H1 (cell line): Measurements from ENCODE around the gene RTF1. TPM values are rescaled to one million over a fixed set of nuclear protein-coding genes. Genes with fewer than 3 reads are reported as not detected.

ENCODE experiments used
- CTCF ChIA-PET: fragments of 300-600 bp; sonication (Branson Sonifier 250); formaldehyde crosslinking; loops from one replicate; lab custom pipeline; 2021; ENCODE audit not compliant: partially characterized antibody; lab: Charles Lee
- POLR2A ChIA-PET: fragments of 300-600 bp; sonication (Branson Sonifier 250); formaldehyde crosslinking; loops from one replicate; lab custom pipeline; 2021; ENCODE audit warnings: inconsistent platforms; ENCODE audit not compliant: partially characterized antibody; lab: Charles Lee
- DNase-seq, 2 experiments: peaks; one replicate each; pipeline versions ENCODE4 v3.0.0 to v3.0.0-alpha.2; 2010 to 2022; ENCODE audit warnings: low spot score in 2 of 2, low read depth in 1 of 2, mixed read lengths in 1 of 2
- FAIRE-seq: peaks from 2 replicates; lab custom pipeline; 2011; peaks lifted over from hg19 to GRCh38; lab: Jason Lieb, UNC
- H2AFZ ChIP-seq: 2 replicates; pipeline ENCODE4 v1.8.1; 2012; ENCODE audit warnings: low read length, inconsistent platforms
- H2AK5ac ChIP-seq: 2 replicates; pipeline ENCODE4 v1.6.1; 2013; ENCODE audit warnings: low read depth, low read length
- H2BK120ac ChIP-seq: replicated peaks from 2 replicates; pipeline ENCODE3; 2013; ENCODE audit warnings: low read depth, low read length, inconsistent platforms
- H2BK12ac ChIP-seq: 2 replicates; pipeline ENCODE4 v1.6.1; 2013; ENCODE audit warnings: low read depth, low read length
- H2BK15ac ChIP-seq: 2 replicates; pipeline ENCODE4 v1.6.1; 2013; ENCODE audit warnings: low read length
- H2BK20ac ChIP-seq: 2 replicates; pipeline ENCODE4 v1.6.1; 2013; ENCODE audit warnings: low read length
- H2BK5ac ChIP-seq: 2 replicates; pipeline ENCODE4 v1.6.1; 2013; ENCODE audit warnings: low read depth, low read length
- H3K14ac ChIP-seq: 2 replicates; pipeline ENCODE4 v1.6.1; 2013; ENCODE audit warnings: inconsistent platforms; ENCODE audit not compliant: insufficient read length
- H3K18ac ChIP-seq: 2 replicates; pipeline ENCODE4 v1.6.1; 2013; ENCODE audit warnings: low read length; ENCODE audit errors: extremely low read depth
- H3K23ac ChIP-seq: 2 replicates; pipeline ENCODE4 v1.6.1; 2013; ENCODE audit warnings: inconsistent platforms; ENCODE audit not compliant: insufficient read length
- H3K23me2 ChIP-seq: 2 replicates; pipeline ENCODE4 v1.6.1; 2013; ENCODE audit warnings: low read depth, low read length
- H3K27ac ChIP-seq: 2 replicates; pipeline ENCODE4 v1.6.1; 2011; ENCODE audit warnings: low read depth, low read length, inconsistent platforms
- H3K27me3 ChIP-seq, 4 experiments: replicated peaks in 1 of 4; 1 replicate in 1 of 4; 2 replicates in 3 of 4; pipeline versions ENCODE4 v1.6.1 to v1.8.1; 2011 to 2013; ENCODE audit warnings: low read length in 3 of 4, mild to moderate bottlenecking in 3 of 4, inconsistent platforms in 2 of 4, mixed read lengths in 2 of 4, moderate library complexity in 1 of 4; ENCODE audit not compliant: control insufficient read depth in 3 of 4, insufficient read depth in 3 of 4; ENCODE audit errors: extremely low read depth in 1 of 4
- H3K36me3 ChIP-seq, 4 experiments: 2 replicates each; pipeline versions ENCODE4 v1.6.1 to v1.8.1; 2011 to 2013; ENCODE audit warnings: mild to moderate bottlenecking in 4 of 4, low read length in 3 of 4, moderate library complexity in 2 of 4, control low read depth in 1 of 4, inconsistent platforms in 1 of 4; ENCODE audit not compliant: insufficient read depth in 4 of 4, control insufficient read depth in 2 of 4
- H3K4ac ChIP-seq: replicated peaks from 2 replicates; pipeline ENCODE3; 2013; ENCODE audit warnings: low read length, low read depth, mixed read lengths, inconsistent platforms; ENCODE audit not compliant: insufficient read length
- H3K4me1 ChIP-seq, 4 experiments: replicated peaks in 1 of 4; 1 replicate in 1 of 4; 2 replicates in 3 of 4; pipeline versions ENCODE4 v1.6.1 to v1.8.1; 2011 to 2013; ENCODE audit warnings: low read length in 3 of 4, inconsistent platforms in 2 of 4, mixed read lengths in 1 of 4; ENCODE audit not compliant: insufficient read depth in 4 of 4, control insufficient read depth in 3 of 4
- H3K4me2 ChIP-seq, 2 experiments: 2 replicates each; pipeline versions ENCODE4 v1.6.1 to v1.8.1; 2011 to 2013; ENCODE audit warnings: low read depth in 2 of 2, low read length in 2 of 2, control low read depth in 1 of 2, inconsistent platforms in 1 of 2, mild to moderate bottlenecking in 1 of 2; ENCODE audit not compliant: insufficient read depth in 1 of 2
- H3K4me3 ChIP-seq, 4 experiments: fragments of 200-600, 300-600 bp in 1 of 4; sonication (generic), shearing (Covaris generic), sonication (Bioruptor Twin) in 1 of 4; 2 replicates each; pipeline versions ENCODE4 v1.5.1 to v1.8.1; 2011 to 2016; ENCODE audit warnings: low read length in 4 of 4, low read depth in 3 of 4, control low read depth in 2 of 4, inconsistent platforms in 2 of 4, mild to moderate bottlenecking in 2 of 4, mixed read lengths in 1 of 4, moderate library complexity in 1 of 4; ENCODE audit not compliant: insufficient read depth in 2 of 4; ENCODE audit errors: extremely low read depth in 1 of 4
- H3K56ac ChIP-seq: replicated peaks from 2 replicates; pipeline ENCODE3; 2013; ENCODE audit warnings: low read depth, mild to moderate bottlenecking, mixed read lengths, low read length, inconsistent platforms; ENCODE audit not compliant: insufficient read length
- H3K79me1 ChIP-seq: 2 replicates; pipeline ENCODE4 v1.6.1; 2013; ENCODE audit warnings: low read depth, low read length, control low read depth
- H3K79me2 ChIP-seq, 2 experiments: 2 replicates each; pipeline versions ENCODE4 v1.6.1 to v1.8.1; 2012 to 2013; ENCODE audit warnings: low read length in 2 of 2, mild to moderate bottlenecking in 2 of 2, inconsistent platforms in 1 of 2; ENCODE audit not compliant: insufficient read depth in 2 of 2, control insufficient read depth in 1 of 2
- H3K9ac ChIP-seq, 4 experiments: replicated peaks in 1 of 4; 1 replicate in 1 of 4; 2 replicates in 3 of 4; pipeline versions ENCODE4 v1.6.1 to v1.8.1; 2011 to 2013; ENCODE audit warnings: low read depth in 3 of 4, low read length in 3 of 4, control low read depth in 2 of 4, mild to moderate bottlenecking in 2 of 4, moderate library complexity in 2 of 4, inconsistent platforms in 1 of 4; ENCODE audit errors: extremely low read depth in 1 of 4
- H3K9me3 ChIP-seq, 2 experiments: 2 replicates each; pipeline versions ENCODE4 v1.6.1 to v1.8.1; 2012 to 2013; ENCODE audit warnings: mild to moderate bottlenecking in 2 of 2, moderate library complexity in 2 of 2, control low read depth in 1 of 2, inconsistent platforms in 1 of 2, low read depth in 1 of 2, low read length in 1 of 2, mixed read lengths in 1 of 2; ENCODE audit not compliant: insufficient read depth in 2 of 2
- H4K20me1 ChIP-seq, 2 experiments: replicated peaks in 1 of 2; 2 replicates each; pipeline versions ENCODE3 to v1.8.1; 2011 to 2013; ENCODE audit warnings: inconsistent platforms in 2 of 2, low read length in 2 of 2, mild to moderate bottlenecking in 1 of 2; ENCODE audit not compliant: insufficient read depth in 2 of 2, control insufficient read depth in 1 of 2
- H4K5ac ChIP-seq: 2 replicates; pipeline ENCODE4 v1.6.1; 2013; ENCODE audit warnings: low read length, low read depth, mixed read lengths, inconsistent platforms; ENCODE audit not compliant: insufficient read length
- H4K8ac ChIP-seq: 2 replicates; pipeline ENCODE4 v1.8.0; 2013; ENCODE audit warnings: mild to moderate bottlenecking, moderate library complexity, low read length, inconsistent platforms; ENCODE audit not compliant: insufficient read depth; ENCODE audit errors: extremely low read depth
- H4K91ac ChIP-seq: replicated peaks from 2 replicates; pipeline ENCODE3; 2013; ENCODE audit warnings: low read length, mixed read lengths, inconsistent platforms; ENCODE audit not compliant: insufficient read length
- ATF3 ChIP-seq: IDR thresholded peaks from 2 replicates; pipeline ENCODE4 v1.6.1; 2011; ENCODE audit warnings: low read depth, mild to moderate bottlenecking, low read length; ENCODE audit not compliant: insufficient read depth
- CREB1 ChIP-seq: IDR thresholded peaks from 2 replicates; pipeline ENCODE4 v1.6.1; 2012; ENCODE audit warnings: inconsistent platforms
- FOSL1 ChIP-seq: IDR thresholded peaks from 2 replicates; pipeline ENCODE4 v1.6.1; 2011; ENCODE audit warnings: mild to moderate bottlenecking, low read depth, low read length, moderate library complexity; ENCODE audit not compliant: insufficient read depth
- GABPA ChIP-seq: IDR thresholded peaks from 2 replicates; pipeline ENCODE4 v1.6.1; 2011; ENCODE audit warnings: mild to moderate bottlenecking, low read length, moderate library complexity, borderline replicate concordance; ENCODE audit not compliant: insufficient read depth
- JUND ChIP-seq: IDR thresholded peaks from 2 replicates; pipeline ENCODE4 v1.6.1; 2011; ENCODE audit warnings: mild to moderate bottlenecking, improper control_type of control experiment, low read length
- MAFK ChIP-seq: IDR thresholded peaks from 2 replicates; pipeline ENCODE4 v1.6.1; 2012; ENCODE audit warnings: low read depth, mild to moderate bottlenecking, improper control_type of control experiment, low read length
- PHF8 ChIP-seq: fragments of 200-600 bp; sonication (generic); conservative IDR thresholded peaks from 2 replicates; pipeline ENCODE4 v1.7.1; 2012; ENCODE audit warnings: low read depth, mild to moderate bottlenecking, inconsistent platforms, low read length, moderate library complexity
- SP2 ChIP-seq: IDR thresholded peaks from 2 replicates; pipeline ENCODE4 v1.6.1; 2012; ENCODE audit warnings: mild to moderate bottlenecking, low read length, inconsistent platforms
- SRF ChIP-seq: IDR thresholded peaks from 2 replicates; pipeline ENCODE4 v1.6.1; 2011; ENCODE audit warnings: mild to moderate bottlenecking, low read depth, low read length, moderate library complexity
- TAF1 ChIP-seq: IDR thresholded peaks from 2 replicates; pipeline ENCODE4 v1.6.1; 2011; ENCODE audit warnings: mild to moderate bottlenecking, low read depth, low read length
- TEAD4 ChIP-seq: IDR thresholded peaks from 2 replicates; pipeline ENCODE4 v1.6.1; 2012; ENCODE audit warnings: low read depth, low read length, inconsistent platforms, mixed read lengths
- WGBS, 2 experiments: shearing (Covaris generic) in 1 of 2; methylation state at CpG; one replicate each; pipeline versions ENCODE4 v1.1.6 to v1.1.7; 2013 to 2015; ENCODE audit warnings: low lambda C conversion rate in 2 of 2, mixed read lengths in 2 of 2, inconsistent platforms in 1 of 2, low coverage in 1 of 2, missing lambda C conversion rate in 1 of 2; ENCODE audit not compliant: insufficient replicate concordance in 2 of 2, insufficient coverage in 1 of 2, insufficient read length in 1 of 2; ENCODE audit errors: extremely low coverage in 1 of 2, missing lambda C conversion rate in 1 of 2; 5-methylcytosine and 5-hydroxymethylcytosine counted together
- polyA plus RNA-seq, 7 experiments: library from polyadenylated mRNA; depleted of rRNA in 3 of 7; stranded (reverse) in 5 of 7; unstranded in 2 of 7; fragments of >200 nt in 5 of 7; fragments of 200-250 nt in 2 of 7; gene quantifications; 1 replicate in 5 of 7; 2 replicates in 1 of 7; 4 replicates in 1 of 7; pipeline versions ENCODE4 v1.2.1 to v1.2.3, GENCODE V29; 2011 to 2013; ENCODE audit warnings: missing spikeins in 2 of 7, mixed read lengths in 2 of 7
- total RNA-seq: library from RNA; stranded (reverse); fragmentation: NEBNext Ultra II Directional; extraction: Animal tissue kit (Norgen Biotek cat#: 25700); gene quantifications from 2 replicates; pipeline ENCODE4 v1.2.1, GENCODE V29; 2021

RTF1 gene
- total and polyA plus RNA-seq, 2 of the 8 experiments (the other 6 are each of a cell fraction or from before 2014, with no cell fraction given), result 22.6 to 47.7 TPM

- Histone ChIP-seq H2BK15ac (no peak overlapping the region), H2BK12ac (no peak overlapping the region), H2AK5ac (no peak overlapping the region), H3K27ac (no peak overlapping the region), H3K14ac (no peak overlapping the region), H2BK20ac (no peak overlapping the region), H3K56ac (no peak overlapping the region), H3K4me3 (no peak overlapping the region), H3K18ac (no peak overlapping the region), H3K9me3 (no peaks in the 10 kb centered on the region), H3K4me1 (no peaks in the 10 kb centered on the region), H3K4ac (no peak overlapping the region), H3K79me1 (0 out of 2 replicates have a peak, but pooled peaks cover 2% of the 10 kb centered on the region), H3K4me2 (no peak overlapping the region), H2BK120ac (no peak overlapping the region), H2BK5ac (no peak overlapping the region), H4K20me1 (peaks cover 4 to 6% of the 10 kb centered on the region in 2 experiments), H3K23me2 (no peaks in the 10 kb centered on the region), H4K5ac (no peak overlapping the region)
- CTCF ChIA-PET, result interaction anchor here (0.6 to 1.7 kb wide), 4 partner anchors 9 to 365 kb away, joined by 3 to 4 read pairs (median 4); no protein-coding TSS in a partner anchor
- TF ChIP-seq ATF3 (no peak), JUND (no peak), FOSL1 (no peak), TAF1 (no peak), MAFK (no peak), SRF (no peak), CREB1 (no peak), TEAD4 (no peak), GABPA (no peak), SP2 (no peak), PHF8 (no peak)
- TF ChIP-seq, all 59 proteins: peak for 0
- no peak overlapping the region for H3K23ac ChIP-seq
- no peak overlapping the region for H4K91ac ChIP-seq
- POLR2A ChIA-PET, result interaction anchor here (0.6 to 1.4 kb wide), 4 partner anchors 7 to 26 kb away, joined by 3 to 4 read pairs (median 4); partner anchors contain the start of gene RTF1
- no peak overlapping the region for H4K8ac ChIP-seq
- H3K79me2 ChIP-seq, result peaks cover 5 to 42% of the 10 kb centered on the region in 2 experiments
- H2AFZ ChIP-seq, result no peak overlapping the region
- H3K36me3 ChIP-seq, result 0 out of 8 replicates have a peak, but pooled peaks cover 0 to 2% (median 0%) of the 10 kb centered on the region in 4 experiments
- 92% methylated on average over 10 of the region's 10 CpGs; no CpG with 5 or more reads in 1 of the 2 experiments for WGBS, 2 experiments
- DNase-seq (no peak), FAIRE-seq (no peak)
- no peak overlapping the region for H3K9ac ChIP-seq
- no peaks in the 10 kb centered on the region for H3K27me3 ChIP-seq
Observed at GRCh38 chr15:41429003-41429890, 12.4 kb downstream of the RTF1 start.
